Uterus (tissue), 4 donors: Measurements from ENCODE around the gene PIP5K1C. TPM values are rescaled to one million over a fixed set of nuclear protein-coding genes. Genes with fewer than 3 reads are reported as not detected.

Source experiments
- DNase-seq, 2 donors: peaks; one replicate each; pipeline ENCODE4 v3.0.0-alpha.2; 2019 to 2020
- H3K27ac ChIP-seq, 2 donors: fragments of 200-600 bp; sonication (generic); 1 replicate in 1 of 2; 2 replicates in 1 of 2; pipeline ENCODE4 v1.5.1; 2016 to 2018
- H3K27me3 ChIP-seq, 2 donors: fragments of 200-600 bp; sonication (generic); one replicate each; pipeline ENCODE4 v1.5.1; 2018 to 2019; ENCODE audit warnings: control low read depth in 1 of 2
- H3K36me3 ChIP-seq, 2 donors: fragments of 200-600 bp; sonication (generic); one replicate each; pipeline ENCODE4 v1.5.1; 2019; ENCODE audit warnings: control low read depth in 1 of 2
- H3K4me1 ChIP-seq, 2 donors: fragments of 200-600 bp; sonication (generic); one replicate each; pipeline ENCODE4 v1.5.1; 2018 to 2019; ENCODE audit warnings: control low read depth in 1 of 2
- H3K4me3 ChIP-seq, 2 donors: fragments of 200-600 bp; sonication (generic); 1 replicate in 1 of 2; 2 replicates in 1 of 2; pipeline ENCODE4 v1.5.1; 2018 to 2019; ENCODE audit warnings: mild to moderate bottlenecking in 1 of 2
- H3K9me3 ChIP-seq, 2 donors: fragments of 200-600 bp; sonication (generic); one replicate each; pipeline ENCODE4 v1.5.1; 2019; ENCODE audit warnings: control low read depth in 1 of 2
- POLR2A ChIP-seq, 2 donors: fragments of 450-650 bp; IDR thresholded peaks; one replicate each; pipeline ENCODE4 v1.6.1; 2016; ENCODE audit warnings: antibody characterized with exemption in 2 of 2, mild to moderate bottlenecking in 1 of 2, moderate library complexity in 1 of 2
- intact Hi-C: fragments of 100-400 bp; cut with DNase I; formaldehyde crosslinking; loops from one replicate; pipeline ENCODE4 v1.15.1; 2023; ENCODE audit warnings: low total_unique reads
- total RNA-seq, 4 donors: library from RNA; depleted of rRNA in 3 of 4; stranded (reverse); fragments of >200 nt in 3 of 4; gene quantifications; one replicate each; pipeline versions ENCODE4 v1.1.0 to v1.2.4, GENCODE V29; 2014 to 2023
- TF ChIP-seq, protein P1 (sequence below), 4 experiments: fragments of 200-600 bp in 2 of 4; fragments of 450-650 bp in 2 of 4; sonication (generic) in 2 of 4; IDR thresholded peaks; one replicate each; pipeline ENCODE4 v1.5.1; 2016 to 2019; ENCODE audit warnings: antibody characterized with exemption in 4 of 4, mild to moderate bottlenecking in 2 of 4, moderate library complexity in 1 of 4
- donor health status: DM: yes; HTN: yes; CAD: no.

Gene PIP5K1C
- total RNA-seq, 4 donors from 2014 or later: 6.2 to 77.5 (median 33.2) TPM

DNA sequence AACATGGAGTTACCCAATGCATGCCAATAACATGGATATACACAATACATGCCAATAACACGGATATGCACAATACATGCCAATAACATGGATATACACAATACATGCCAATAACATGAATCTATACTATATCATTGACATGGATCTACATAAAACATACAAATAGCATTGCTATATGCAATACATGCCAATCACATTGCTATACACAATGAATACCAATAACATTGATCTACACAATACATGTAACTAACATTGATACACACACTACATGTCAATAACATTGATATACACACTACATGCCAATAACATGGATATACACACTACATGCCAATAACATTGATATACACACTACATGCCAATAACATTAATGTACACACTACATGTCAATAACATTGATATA is 932 bp upstream of the PIP5K1C start:
- intact Hi-C loops: loop anchor here (2.0 kb wide), 1 partner anchor 34 kb away; no protein-coding TSS in a partner anchor
- no peak for DNase-seq
- no peak overlapping the region for H3K4me3 ChIP-seq

DNA sequence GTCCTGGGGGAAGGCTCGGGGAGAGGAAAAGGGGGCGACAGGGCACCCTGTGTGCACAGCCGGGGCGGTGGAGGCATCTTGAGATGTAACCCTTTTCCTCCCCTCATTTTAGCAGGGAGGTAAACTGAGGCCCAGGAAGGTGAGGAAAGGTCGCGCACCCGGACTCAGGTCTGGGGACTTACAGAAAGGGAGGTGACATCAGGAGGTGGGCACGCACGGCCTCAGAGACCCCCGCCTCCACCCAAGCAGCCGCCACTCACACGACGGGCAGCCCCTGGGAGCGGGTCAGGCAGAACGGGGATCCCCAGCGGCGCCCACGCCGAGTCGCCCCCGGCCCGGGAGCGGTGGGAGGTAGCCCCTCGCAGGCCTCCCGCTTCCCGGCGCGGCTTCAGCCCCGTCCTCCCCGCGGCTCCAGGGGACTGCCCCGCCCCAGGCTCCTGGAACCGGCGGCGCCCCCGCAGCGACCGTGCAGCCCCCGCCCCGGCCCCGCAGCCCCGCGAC is 477 bp downstream of the PIP5K1C start:
- Histone ChIP-seq H3K27ac (peak overlapping the region; percentile 80 to 88), H3K4me3 (peak overlapping the region; percentile 61 to 88), H3K9me3 (no peaks in the 10 kb centered on the region), H3K4me1 (peaks cover 0 to 10% of the 10 kb centered on the region in 2 donors), H3K27me3 (no peaks in the 10 kb centered on the region), H3K36me3 (no peaks in the 10 kb centered on the region)
- TF ChIP-seq, protein P1, sequence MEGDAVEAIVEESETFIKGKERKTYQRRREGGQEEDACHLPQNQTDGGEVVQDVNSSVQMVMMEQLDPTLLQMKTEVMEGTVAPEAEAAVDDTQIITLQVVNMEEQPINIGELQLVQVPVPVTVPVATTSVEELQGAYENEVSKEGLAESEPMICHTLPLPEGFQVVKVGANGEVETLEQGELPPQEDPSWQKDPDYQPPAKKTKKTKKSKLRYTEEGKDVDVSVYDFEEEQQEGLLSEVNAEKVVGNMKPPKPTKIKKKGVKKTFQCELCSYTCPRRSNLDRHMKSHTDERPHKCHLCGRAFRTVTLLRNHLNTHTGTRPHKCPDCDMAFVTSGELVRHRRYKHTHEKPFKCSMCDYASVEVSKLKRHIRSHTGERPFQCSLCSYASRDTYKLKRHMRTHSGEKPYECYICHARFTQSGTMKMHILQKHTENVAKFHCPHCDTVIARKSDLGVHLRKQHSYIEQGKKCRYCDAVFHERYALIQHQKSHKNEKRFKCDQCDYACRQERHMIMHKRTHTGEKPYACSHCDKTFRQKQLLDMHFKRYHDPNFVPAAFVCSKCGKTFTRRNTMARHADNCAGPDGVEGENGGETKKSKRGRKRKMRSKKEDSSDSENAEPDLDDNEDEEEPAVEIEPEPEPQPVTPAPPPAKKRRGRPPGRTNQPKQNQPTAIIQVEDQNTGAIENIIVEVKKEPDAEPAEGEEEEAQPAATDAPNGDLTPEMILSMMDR (IDR thresholded peaks at IDR 0.05): no peak
- no peak for TF ChIP-seq POLR2A (IDR thresholded peaks at IDR 0.05)
- intact Hi-C loops: loop anchor here (2.0 kb wide), 1 partner anchor 33 kb away; no protein-coding TSS in a partner anchor
- DNase-seq: no peak

More for the DNA sequence above, 932 bp upstream of the PIP5K1C start:
- Histone ChIP-seq H3K27me3 (no peaks in the 10 kb centered on the region), H3K9me3 (no peaks in the 10 kb centered on the region), H3K36me3 (no peaks in the 10 kb centered on the region), H3K4me1 (peaks cover 0 to 10% of the 10 kb centered on the region in 2 donors), H3K27ac (no peak overlapping the region)
- TF ChIP-seq, protein P1 (IDR thresholded peaks at IDR 0.05): no peak
- TF ChIP-seq POLR2A (IDR thresholded peaks at IDR 0.05): no peak

DNA sequence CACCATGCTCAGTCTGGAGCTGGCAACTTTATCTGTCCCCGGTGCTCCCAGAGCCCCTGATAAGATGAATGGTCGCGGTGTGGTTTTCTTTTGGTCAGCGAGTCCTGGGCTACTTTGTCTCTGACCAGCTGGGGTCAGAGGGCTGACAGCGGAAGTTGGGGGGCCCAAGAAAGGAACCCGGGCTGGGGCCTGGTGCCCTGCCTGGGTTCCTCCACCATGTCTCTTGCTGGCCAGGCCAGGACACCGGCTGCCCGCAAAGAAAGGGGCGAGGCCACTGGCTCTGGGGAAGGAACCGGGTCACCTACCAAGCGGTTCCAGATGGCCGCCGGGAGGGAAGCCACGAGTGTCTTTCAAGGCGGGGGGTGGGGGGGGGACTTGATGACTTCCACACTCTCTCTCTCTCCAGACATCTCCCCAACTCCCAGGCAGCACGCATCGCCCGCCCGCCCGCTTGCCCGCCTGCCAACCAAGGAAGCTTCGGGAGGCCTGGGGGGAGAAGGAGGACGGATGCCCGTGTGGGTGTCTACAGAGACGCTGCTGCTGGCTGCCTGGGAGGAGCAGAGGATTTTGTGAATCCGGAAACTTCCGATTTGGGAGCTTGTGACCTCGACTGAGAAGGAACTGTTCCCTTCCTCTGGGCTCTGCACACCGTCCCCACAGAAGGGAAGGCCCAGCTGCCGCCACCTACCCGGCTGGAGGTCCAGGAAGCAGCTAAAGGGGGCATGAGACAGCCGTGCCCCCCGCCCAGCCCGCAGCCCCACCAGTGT is 1.1 kb downstream of the PIP5K1C start:
- H3K4me1 ChIP-seq: peaks cover 0 to 10% of the 10 kb centered on the region in 2 donors
- intact Hi-C loops: no loop called here
- peak overlapping the region; percentile 80 to 88 for H3K27ac ChIP-seq
- TF ChIP-seq POLR2A (IDR thresholded peaks at IDR 0.05): peak; percentile 13 to 36
- TF ChIP-seq, protein P1 (IDR thresholded peaks at IDR 0.05): peak in 1 of 4 experiments; percentile 13
- H3K9me3 ChIP-seq: no peaks in the 10 kb centered on the region
- peak; percentile 45 to 46 for DNase-seq
- H3K36me3 ChIP-seq: no peaks in the 10 kb centered on the region
- H3K4me3 ChIP-seq: peak overlapping the region; percentile 61 to 88
- H3K27me3 ChIP-seq: no peaks in the 10 kb centered on the region

DNA sequence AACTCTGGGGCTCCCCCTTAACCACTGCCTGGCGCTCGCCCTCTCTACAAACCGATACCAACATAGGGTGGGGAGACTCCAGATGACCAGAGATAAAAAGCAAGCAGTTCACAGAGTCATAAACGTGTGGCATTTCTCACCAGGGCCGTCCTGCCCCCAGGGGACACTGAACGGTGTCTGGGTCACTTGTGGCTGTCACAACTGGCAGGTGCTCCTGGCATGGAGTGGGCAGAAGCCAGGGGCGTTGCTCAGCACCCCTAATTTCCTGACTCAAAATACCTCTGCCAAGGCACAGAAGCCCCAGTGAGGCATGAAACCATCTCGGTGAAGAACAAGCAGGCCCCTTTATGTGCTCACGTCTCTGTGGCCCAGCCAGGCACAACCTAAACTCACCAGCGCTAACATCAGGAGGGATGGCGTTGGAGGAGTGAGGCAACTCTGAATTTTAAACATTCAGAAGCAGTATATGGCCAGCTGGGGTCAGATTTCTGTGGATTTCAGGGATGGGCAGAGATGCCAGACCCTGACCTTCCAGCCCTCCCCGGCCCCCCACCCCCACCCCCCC is 1.8 kb downstream of the PIP5K1C start:
- H3K36me3 ChIP-seq: no peaks in the 10 kb centered on the region
- TF ChIP-seq POLR2A (IDR thresholded peaks at IDR 0.05): no peak
- TF ChIP-seq, protein P1 (IDR thresholded peaks at IDR 0.05): no peak
- DNase-seq: no peak
- peaks cover 0 to 10% of the 10 kb centered on the region in 2 donors for H3K4me1 ChIP-seq
- H3K4me3 ChIP-seq: peak overlapping the region in 1 of 2 donors; percentile 88
- no peaks in the 10 kb centered on the region for H3K9me3 ChIP-seq
- no peaks in the 10 kb centered on the region for H3K27me3 ChIP-seq
- intact Hi-C loops: no loop called here
- peak overlapping the region; percentile 80 to 88 for H3K27ac ChIP-seq
